Measurements from ENCODE around the gene CASTOR1. TPM values are rescaled to one million over a fixed set of nuclear protein-coding genes. Genes with fewer than 3 reads are reported as not detected.

Gene CASTOR1
- polyA plus RNA-seq, 3 donors from 2014 or later, result 9.3 to 16.9 (median 11.8) TPM

Other genes with a start within 250 kb of the CASTOR1 start
- not detected for gene HORMAD2, start 209.0 kb downstream of the CASTOR1 start, polyA plus RNA-seq
- gene LIF, start 42.7 kb downstream of the CASTOR1 start, polyA plus RNA-seq, result 1 to 10 TPM in 1 of 3 donors, under 1 TPM in 1, not detected in 1; 0.29 to 1.0 TPM
- 10 to 100 TPM in 2 of 3 donors, 1 to 10 TPM in 1; 7.5 to 22.3 (median 16.6) TPM for gene OSM, start 22.7 kb downstream of the CASTOR1 start, polyA plus RNA-seq
- gene TBC1D10A, start 37.4 kb upstream of the CASTOR1 start, polyA plus RNA-seq, result 10 to 100 TPM; 46.2 to 59.9 (median 49.2) TPM
- 100 to 1,000 TPM in 1 of 3 donors, 10 to 100 TPM in 2; 35.5 to 133 (median 69.6) TPM for gene SF3A1, start 67.4 kb upstream of the CASTOR1 start, polyA plus RNA-seq
- gene CCDC157, start 67.5 kb upstream of the CASTOR1 start, polyA plus RNA-seq, result 1 to 10 TPM; 1.4 to 3.5 (median 1.9) TPM
- 1 to 10 TPM in 1 of 3 donors, under 1 TPM in 2; 0.38 to 1.1 (median 0.56) TPM for gene RNF215, start 97.9 kb upstream of the CASTOR1 start, polyA plus RNA-seq
- gene SEC14L2, start 107.5 kb upstream of the CASTOR1 start, polyA plus RNA-seq, result 1 to 10 TPM in 1 of 3 donors, under 1 TPM in 1, not detected in 1; 0.23 to 1.6 TPM
- gene MTFP1, start 136.3 kb upstream of the CASTOR1 start, polyA plus RNA-seq, result 10 to 100 TPM; 18.7 to 41.3 (median 32.0) TPM
- not detected for gene SEC14L3, start 182.5 kb upstream of the CASTOR1 start, polyA plus RNA-seq
- not detected for gene SEC14L4, start 216.2 kb upstream of the CASTOR1 start, polyA plus RNA-seq